ENCODE measurements around the gene RIMKLB.
"Not testable (repeated sequence)": the region's sequence is repeated elsewhere in the genome, so short reads cannot be mapped to it uniquely, and the experiment has no call there.

The RIMKLB gene

GRCh38 chr12:8796831-8797626 lies 99.2 kb downstream of the RIMKLB start:
- H3K4me3 ChIP-seq (ENCODE audit: low read depth, low read length) = no peak overlapping the region
- in situ Hi-C loops (cut with HindIII; ENCODE audit: low sequenced_read_pairs) = no loop called here
- DNase-seq (ENCODE audit: low read depth) = no peak
- TF ChIP-seq CTCF (IDR thresholded peaks at IDR 0.05; ENCODE audit: low read depth, low read length, missing control alignments) = no peak

GRCh38 chr12:8801213-8801612 lies 103.4 kb downstream of the RIMKLB start:
- DNase-seq (ENCODE audit: low read depth); in situ Hi-C loops (cut with HindIII; ENCODE audit: low sequenced_read_pairs): not testable (repeated sequence)

GRCh38 chr12:8804833-8805232 lies 107.0 kb downstream of the RIMKLB start:
- in situ Hi-C loops (cut with HindIII; ENCODE audit: low sequenced_read_pairs); DNase-seq (ENCODE audit: low read depth): not testable (repeated sequence)

More at GRCh38 chr12:8801213-8801612, 103.4 kb downstream of the RIMKLB start:
- H3K4me3 ChIP-seq (ENCODE audit: low read depth, low read length) = not testable (repeated sequence)

GRCh38 chr12:8805487-8805886 lies 107.7 kb downstream of the RIMKLB start:
- H3K4me3 ChIP-seq (ENCODE audit: low read depth, low read length); in situ Hi-C loops (cut with HindIII; ENCODE audit: low sequenced_read_pairs); DNase-seq (ENCODE audit: low read depth): not testable (repeated sequence)

More at GRCh38 chr12:8804833-8805232, 107.0 kb downstream of the RIMKLB start:
- not testable (repeated sequence) for H3K4me3 ChIP-seq (ENCODE audit: low read depth, low read length)

- DNase-seq (ENCODE audit: low read depth) = peak; percentile 83
- H3K4me3 ChIP-seq (ENCODE audit: low read depth, low read length); in situ Hi-C loops (cut with HindIII; ENCODE audit: low sequenced_read_pairs): not testable (repeated sequence)
Measured at GRCh38 chr12:8807084-8807483, 109.3 kb downstream of the RIMKLB start.

GRCh38 chr12:8810112-8810511 lies 112.3 kb downstream of the RIMKLB start:
- in situ Hi-C loops (cut with HindIII; ENCODE audit: low sequenced_read_pairs); DNase-seq (ENCODE audit: low read depth): not testable (repeated sequence)

GRCh38 chr12:8813572-8814357 lies 116.0 kb downstream of the RIMKLB start:
- DNase-seq (ENCODE audit: low read depth) = no peak
- no peak for TF ChIP-seq CTCF (IDR thresholded peaks at IDR 0.05; ENCODE audit: low read depth, low read length, missing control alignments)
- no peak overlapping the region for H3K4me3 ChIP-seq (ENCODE audit: low read depth, low read length)
- in situ Hi-C loops (cut with HindIII; ENCODE audit: low sequenced_read_pairs) = no loop called here

More at GRCh38 chr12:8810112-8810511, 112.3 kb downstream of the RIMKLB start:
- H3K4me3 ChIP-seq (ENCODE audit: low read depth, low read length) = not testable (repeated sequence)

- in situ Hi-C loops (cut with HindIII; ENCODE audit: low sequenced_read_pairs) = no loop called here
- H3K4me3 ChIP-seq (ENCODE audit: low read depth, low read length) = no peak overlapping the region
- TF ChIP-seq CTCF (IDR thresholded peaks at IDR 0.05; ENCODE audit: low read depth, low read length, missing control alignments) = no peak
- DNase-seq (ENCODE audit: low read depth) = no peak
Measured at GRCh38 chr12:8816448-8817050, 118.8 kb downstream of the RIMKLB start.

GRCh38 chr12:8817856-8818255 lies 120.1 kb downstream of the RIMKLB start:
- no peak for DNase-seq (ENCODE audit: low read depth)
- H3K4me3 ChIP-seq (ENCODE audit: low read depth, low read length) = no peak overlapping the region
- no peak for TF ChIP-seq CTCF (IDR thresholded peaks at IDR 0.05; ENCODE audit: low read depth, low read length, missing control alignments)
- in situ Hi-C loops (cut with HindIII; ENCODE audit: low sequenced_read_pairs) = no loop called here

Measured in astrocyte of the cerebellum (primary cell).